CD4-positive, alpha-beta T cell treated with Interleukin-15 for 4 hours (primary cell): ENCODE measurements around the gene MACROD2.

Experiments
- DNase-seq: peaks from one replicate; pipeline ENCODE4 v3.0.0-alpha.2; 2020; ENCODE audit warnings: low spot score

Gene MACROD2

DNA sequence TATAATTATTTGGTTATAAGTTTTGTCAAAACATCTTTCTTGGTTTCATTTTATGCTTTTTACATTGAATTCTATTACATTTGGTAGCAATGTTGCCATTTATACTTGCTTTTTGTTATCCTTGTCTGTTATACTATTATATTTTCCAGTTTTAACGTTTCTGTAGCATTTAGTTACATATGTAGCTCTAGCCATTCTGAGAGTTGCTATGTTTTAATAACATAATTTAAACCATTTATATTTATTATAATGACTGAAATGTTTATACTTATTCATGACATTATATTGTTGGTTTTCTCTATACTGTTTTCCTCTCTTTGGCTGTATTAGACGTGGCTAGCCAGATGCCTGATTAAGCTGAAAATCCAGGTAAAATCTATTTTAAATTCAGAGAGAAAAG, 594.1 kb downstream of the MACROD2 start:
- DNase-seq: no peak

DNA sequence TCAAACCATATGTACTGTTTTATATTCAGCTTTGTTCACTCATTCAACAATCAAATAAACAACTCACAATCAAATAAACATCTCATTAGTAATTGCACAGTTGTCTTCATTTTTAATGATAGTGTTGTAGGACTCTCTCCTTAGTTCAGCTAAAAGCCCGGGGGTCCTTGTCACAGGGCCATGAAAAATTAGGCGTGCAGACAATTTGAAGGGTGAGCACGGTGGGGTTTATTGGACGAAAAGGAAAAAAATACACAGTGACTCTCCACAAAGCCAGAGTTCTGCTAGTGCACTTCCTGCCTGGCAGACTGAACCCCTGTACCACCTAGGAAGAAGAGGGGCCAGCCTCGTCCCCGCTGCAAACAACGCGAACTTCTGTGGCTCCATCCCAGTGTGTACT, 599.7 kb downstream of the MACROD2 start:
- DNase-seq: no peak

DNA sequence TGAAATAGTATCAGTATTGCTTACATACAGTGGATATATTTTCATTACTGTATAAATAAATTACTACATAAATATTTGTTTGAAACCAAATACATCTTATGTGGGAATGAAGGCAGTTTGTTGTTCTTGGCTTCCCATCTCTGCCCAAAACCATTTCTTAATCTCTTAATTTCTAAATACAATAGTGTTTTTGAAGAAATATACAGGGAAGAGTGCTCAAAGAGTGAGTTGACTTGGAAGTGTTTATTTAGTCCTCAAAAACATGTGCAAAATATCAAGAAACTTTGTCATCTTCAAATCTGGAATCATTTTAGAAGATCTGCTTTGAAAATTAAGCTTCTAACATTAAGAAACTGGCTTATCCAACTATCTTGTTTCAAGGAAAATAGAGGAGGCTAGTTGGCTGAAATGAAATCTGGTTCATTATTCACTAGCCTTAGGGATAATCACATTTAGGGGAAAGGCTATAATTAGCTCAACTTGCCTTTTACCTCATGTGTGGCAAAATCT, 601.9 kb downstream of the MACROD2 start:
- DNase-seq: no peak

DNA sequence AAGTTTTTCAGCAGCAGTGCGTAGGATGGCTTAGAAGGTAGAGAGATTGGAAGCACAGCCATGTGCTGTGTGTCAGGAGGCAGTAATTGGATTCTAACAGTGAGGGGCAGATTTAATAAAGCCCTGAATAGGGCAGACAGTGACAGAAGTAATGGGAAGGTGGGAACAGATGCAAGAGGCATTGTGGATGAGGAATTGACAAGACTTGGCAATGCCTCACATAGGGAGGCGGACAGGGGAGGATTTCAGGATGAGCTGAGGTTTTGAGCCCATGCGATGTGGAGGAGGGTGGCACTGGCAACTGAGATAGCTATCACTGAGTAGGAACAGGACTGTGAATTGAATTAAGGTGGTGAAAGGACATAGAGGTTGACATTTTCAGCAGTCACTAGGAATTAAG, 604.3 kb downstream of the MACROD2 start:
- DNase-seq: no peak

DNA sequence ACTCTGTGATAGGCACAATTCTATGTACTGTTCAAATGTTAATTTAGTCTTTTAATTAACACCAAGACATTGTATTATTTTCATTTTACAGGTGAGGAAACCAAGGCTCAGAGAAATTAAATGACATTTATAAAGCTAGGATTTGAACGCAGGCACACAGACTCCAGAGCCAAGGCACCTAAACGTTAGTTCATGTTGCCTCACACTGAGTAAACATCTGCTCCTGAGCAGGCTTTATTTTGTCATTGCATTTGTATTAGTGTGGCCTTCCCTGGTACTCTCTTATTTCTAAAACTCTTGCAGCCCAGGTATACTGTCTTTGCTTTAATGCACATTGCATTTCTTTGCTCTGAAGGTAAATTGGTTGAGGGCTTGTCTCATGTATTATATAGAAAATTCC, 605.2 kb downstream of the MACROD2 start:
- DNase-seq: no peak

DNA sequence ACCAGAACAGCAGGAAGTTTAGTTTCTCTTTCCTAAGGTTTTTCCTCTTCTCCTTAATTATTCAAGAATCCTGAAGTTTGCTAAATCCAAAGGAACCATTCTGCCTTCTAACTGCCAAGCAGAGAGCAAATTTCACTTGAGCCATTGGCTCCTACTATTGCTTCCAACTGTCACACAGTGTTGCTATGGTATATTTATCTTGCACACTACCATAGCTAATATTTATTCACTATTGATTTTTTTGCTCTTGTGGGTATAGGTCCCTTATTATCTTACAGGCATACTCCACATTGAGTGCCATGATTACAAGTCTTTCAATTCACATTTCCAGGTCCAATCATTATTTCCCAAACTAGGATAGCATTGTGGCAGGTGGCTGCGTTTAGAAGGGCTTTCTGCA, 608.8 kb downstream of the MACROD2 start:
- no peak for DNase-seq

DNA sequence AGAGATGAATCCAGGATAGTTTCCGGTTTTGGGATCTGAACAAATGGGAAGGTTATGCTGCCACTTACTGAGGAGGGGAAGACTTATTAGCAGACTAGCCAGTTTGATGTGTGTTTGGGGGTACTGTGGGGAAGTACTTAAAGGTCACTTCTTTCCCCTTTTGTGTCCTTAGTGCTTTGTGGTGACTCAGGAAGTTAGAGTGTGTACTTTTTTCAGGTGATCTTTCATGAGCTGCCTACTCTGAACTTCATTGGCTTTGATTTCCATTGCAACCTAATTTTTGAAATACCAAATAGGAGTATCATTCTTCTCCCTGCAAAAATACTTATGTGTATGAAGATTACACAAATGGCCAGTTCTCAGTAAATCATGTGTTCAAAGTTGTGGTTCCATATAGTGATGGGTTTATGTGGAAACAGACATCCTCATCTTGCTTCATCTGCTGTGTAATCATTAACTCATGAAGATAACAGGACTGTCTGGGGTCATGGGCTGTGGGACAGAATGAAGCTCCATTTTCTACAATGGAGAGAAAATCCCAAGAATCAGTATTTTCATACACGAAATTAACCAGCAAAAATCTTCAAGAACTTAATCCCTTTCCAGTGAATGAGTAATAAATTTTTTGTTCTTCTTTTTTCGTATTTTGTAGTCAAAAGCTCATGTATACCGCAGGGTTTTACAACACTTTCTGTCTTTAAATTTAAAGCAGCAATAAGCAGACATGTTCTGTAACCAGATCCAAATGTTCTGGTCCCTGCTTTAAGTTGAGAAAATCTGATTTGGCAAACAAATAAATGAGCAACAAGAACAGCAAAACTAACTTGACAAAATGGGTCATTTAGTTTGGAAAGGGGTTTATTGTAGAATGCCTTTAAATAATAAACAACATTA, 614.3 kb downstream of the MACROD2 start:
- DNase-seq: no peak

DNA sequence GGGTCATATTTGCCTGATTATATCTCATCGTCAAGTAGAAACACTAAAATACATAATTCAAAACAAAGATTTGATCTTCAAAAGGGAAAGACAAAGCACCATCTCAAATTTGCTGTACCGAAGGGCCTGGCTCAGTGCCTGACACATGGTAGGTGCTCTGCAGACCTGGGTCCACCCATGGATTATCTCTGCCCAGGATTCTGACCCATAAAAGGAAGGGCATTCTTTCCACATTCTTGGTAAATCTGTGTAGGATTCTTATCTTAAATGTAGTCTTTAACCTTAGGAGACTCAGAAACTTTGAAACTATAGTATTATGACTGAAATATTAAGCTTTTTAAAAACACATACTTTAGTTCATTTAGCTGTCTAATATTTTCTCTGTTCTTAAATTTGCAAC, 616.2 kb downstream of the MACROD2 start:
- no peak for DNase-seq

DNA sequence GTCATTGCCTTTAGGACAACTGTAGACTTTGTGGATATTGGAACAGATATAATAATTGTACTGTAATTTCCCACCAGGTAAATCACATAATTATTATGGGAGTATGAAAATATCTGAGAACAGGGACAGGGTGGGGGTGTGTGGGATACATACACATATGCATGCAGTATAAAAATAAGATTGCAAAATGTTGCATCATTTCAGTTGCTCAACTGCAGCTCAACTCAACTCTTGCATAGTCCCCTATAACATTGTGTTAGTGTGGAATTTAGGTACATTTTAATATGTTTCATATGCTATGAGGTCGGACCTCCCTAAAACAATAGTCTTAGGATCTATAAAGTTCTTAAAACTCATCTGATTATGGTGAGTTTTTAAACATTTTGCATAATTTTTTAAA, 617.1 kb downstream of the MACROD2 start:
- no peak for DNase-seq

DNA sequence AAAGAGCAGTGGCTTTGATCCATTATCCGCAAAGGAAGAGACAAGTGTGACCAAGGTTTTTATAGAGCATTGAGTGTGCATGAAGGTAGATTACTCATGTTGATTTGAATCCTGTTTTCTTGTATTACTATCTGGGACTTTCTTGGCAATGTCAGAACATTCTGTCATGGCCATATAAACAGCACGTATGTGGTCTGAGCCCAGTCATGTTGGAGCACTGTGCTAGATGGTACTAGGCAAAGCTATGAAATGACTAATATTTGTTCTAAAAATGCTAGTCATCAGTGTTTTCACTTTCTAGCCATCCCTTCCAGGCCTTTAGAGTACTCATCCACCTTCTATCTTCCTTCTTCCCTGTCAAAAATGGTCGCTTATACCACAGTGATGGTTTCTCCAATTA, 620.7 kb downstream of the MACROD2 start:
- no peak for DNase-seq

DNA sequence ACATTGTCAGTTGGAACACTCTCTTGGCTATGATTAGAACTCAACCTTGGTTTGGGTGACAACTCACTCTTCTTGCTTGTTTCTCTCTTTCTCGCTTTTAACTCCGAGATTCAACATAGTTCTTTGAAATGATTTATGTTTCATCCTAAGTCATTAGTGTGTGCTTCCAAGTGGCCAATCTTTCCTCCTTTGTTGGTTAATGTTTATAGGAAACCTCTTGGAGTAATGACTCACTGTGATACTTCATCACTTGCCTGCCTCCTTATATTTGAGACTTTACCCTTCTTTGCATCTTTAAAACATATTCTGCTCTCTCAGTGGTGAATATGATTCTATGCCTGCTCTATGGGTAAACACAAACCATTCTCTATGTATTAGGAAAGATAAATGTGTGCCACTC, 621.8 kb downstream of the MACROD2 start:
- DNase-seq: no peak

DNA sequence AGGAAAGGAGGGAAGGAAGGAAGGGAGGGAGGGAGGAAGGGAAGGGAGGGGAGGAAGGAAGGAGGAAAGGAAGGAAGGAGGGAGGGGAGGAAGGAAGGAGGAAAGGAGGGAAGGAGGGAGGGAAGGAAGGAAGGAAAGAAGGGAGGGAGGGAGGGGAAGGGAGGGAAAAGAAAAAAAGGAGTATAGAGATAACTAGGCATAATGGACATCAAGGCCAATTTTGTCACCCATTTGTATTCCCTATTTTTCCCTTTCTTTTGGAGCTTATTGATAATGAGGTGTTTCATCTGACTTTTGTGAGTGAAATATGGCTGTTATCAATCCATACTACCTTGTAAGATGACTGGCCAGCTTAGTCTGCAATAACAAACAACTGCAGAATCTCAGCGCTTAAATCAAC, 624.1 kb downstream of the MACROD2 start:
- no peak for DNase-seq

DNA sequence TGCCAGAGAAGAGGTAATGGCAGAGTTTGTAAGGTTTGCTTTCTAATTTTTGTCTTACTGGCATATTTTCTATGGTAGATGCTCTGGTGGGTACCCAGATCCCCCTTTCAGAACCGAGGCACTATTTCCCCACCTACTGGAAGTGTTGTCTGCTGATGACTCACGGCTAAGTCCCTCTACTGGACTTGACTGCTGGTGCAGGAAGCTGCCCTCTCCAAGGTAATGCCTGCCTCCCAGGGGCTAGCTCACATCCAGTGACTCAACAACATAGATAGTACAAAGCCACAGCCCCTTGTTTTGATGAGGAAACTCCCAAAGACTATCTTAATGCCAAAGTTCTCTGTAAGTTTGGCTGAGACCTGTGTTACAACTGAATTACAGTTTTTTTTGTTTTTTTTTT, 627.5 kb downstream of the MACROD2 start:
- DNase-seq: no peak

DNA sequence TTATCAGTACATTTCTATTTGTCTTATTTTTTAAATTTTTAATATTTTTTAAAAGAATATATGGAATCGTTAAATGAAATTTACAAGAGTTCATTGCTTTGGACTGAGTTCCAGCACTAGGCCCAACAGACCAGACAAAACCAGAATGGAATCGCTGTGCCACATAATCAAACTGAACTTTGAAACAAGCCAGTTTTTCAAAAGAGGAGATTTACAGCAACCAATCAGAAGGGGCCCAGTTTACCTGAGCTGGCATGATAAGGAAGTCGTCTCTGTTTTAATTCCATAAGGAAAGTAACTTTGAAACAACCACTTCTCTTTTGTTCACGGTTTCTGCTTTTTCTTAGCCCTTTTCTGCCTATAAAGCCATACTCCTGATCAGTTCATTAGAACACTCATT, 635.7 kb downstream of the MACROD2 start:
- DNase-seq: no peak

DNA sequence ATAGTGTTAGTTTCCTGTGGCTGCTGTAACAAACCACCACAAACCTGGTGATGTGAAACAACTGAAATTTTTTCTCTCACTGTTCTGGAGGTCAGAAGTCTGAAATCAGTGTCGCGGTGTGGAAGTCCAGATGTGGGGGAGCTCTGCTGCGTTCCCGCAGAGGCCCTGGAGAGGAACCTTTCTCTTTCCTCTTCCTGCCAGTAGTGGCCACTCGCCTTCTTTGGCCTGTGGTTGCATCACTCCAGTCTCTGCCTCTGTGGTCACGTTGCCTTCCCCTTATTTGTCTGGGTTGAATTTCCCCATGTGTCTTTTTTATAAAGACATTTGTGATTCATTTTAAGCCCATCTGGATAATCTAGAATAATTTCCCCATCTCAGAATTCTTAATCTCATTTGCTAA, 637.6 kb downstream of the MACROD2 start:
- DNase-seq: no peak

DNA sequence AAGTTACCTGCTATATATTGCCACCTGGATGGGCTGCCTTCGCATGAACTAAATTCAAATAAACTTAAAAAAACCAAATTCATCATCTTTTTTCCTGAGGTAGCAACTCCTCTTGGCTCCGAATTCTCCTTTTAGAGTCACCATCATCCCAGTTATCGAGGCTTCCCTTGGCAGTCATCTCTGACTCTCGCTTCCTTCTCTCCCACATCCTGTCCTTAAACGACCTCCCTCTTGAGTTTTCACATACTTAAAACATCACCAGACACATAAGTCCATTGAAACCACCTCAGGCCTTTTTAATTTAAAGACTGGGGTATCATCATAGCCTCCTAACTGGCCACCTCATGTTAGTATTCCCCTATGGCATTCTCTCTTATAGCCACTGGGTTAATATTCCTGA, 638.2 kb downstream of the MACROD2 start:
- no peak for DNase-seq

DNA sequence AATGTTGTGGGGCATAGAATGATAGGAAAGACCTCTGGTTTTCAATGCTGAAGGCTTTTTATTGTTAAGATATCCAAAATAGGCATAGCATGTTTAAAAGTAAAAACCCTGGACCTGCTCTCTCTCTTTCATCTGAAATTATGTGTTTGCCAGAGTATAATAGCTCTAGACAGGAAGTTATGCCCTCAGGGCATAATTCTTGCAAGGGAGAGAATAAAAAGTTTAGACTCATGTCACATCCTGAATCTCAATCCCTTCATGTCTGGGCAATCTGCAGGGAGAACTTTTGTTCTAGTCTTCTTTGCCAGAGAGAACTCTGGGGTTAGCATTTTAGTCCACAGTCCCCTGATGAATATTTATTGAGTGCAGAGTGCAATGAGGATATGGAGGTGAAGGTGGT, 639.3 kb downstream of the MACROD2 start:
- no peak for DNase-seq

DNA sequence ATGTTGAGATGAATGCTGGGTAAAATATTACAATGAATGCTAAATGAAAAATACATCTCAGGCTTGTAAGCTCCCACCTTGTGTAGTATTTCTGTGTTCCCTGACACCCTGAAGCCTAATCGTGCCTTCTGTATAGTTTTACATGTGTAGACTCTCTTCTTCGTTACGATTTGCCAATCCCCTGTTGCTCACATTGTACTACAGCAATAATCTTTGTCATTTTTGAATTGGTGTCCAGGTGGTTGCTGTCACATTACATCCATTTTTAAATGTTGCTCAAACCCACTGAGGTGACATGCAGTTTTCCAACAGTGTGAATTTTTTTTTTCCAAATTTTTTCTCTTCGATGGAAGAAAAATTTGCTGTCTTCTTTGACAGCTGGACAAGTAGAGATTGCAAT, 642.1 kb downstream of the MACROD2 start:
- DNase-seq: no peak

DNA sequence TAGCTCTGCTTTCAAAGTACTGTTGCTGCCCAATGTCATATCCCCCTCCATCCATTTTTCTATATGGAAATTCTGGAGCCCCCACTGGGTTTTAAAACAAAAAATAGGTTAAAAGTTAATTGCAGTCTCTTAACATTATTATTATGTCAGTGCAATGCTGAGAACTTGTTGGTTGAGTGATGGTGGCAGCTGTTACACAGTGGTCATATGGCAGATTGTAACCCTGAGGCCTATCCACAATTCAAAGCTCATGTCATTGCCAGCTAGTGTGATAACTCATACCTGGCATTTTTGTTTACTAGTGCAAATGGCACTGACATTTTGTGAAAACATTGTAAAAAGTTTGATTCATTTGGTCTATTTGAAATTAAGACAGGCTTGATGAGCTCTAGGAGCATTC, 647.8 kb downstream of the MACROD2 start:
- no peak for DNase-seq

DNA sequence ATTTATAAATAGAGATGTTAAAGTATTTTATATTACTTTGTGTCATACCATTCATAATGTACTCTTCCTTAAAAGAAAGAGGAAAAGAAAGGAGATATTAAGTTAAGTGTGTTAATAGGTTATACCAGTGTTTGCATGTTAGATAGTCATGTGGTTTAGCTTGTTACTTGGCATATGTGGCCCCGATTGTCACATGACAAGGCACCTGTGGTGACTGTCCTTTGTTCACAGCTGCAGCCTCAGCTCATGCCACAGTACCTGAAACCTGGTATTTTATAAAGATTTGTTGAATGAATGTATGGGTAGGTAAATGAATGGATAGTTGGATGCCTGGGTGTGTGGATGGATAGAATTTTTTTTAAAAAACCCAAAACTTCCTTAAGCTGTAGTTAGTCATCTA, 648.2 kb downstream of the MACROD2 start:
- DNase-seq: no peak

DNA sequence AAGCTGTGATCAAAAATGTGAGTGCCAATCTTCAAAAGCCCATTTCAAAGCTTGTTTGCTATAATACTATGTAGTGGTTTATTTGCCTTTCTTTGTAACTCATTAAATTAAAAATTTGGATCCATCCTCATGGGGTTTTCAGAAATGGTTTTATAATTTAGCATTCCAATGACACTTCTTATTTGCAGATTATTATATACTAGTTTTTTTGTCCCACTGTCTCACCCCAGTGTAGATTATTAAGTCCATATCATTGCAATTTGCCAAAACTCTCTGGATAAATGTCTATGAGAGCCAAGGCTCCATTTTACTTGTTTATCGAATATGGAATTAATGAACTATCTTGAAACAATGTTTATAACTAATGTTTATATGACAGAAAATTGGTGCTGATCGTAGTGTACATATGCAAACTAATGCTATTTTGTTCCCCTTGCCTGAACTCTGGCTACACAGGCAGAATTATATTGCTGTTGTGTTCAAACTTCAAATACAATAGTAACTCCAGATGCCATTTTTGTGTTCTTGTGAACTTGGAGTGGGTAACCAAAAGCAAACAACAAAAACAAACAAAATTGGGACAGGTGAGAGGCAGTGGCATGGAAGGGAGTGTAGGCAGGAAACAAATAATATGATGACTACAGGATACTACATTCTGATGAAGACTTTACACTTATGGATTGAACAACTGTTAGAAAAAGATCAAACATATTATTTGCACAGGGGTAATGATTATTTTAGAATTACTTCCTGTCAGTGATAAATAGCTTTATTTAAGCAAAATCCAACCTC, 649.2 kb downstream of the MACROD2 start:
- DNase-seq: no peak

DNA sequence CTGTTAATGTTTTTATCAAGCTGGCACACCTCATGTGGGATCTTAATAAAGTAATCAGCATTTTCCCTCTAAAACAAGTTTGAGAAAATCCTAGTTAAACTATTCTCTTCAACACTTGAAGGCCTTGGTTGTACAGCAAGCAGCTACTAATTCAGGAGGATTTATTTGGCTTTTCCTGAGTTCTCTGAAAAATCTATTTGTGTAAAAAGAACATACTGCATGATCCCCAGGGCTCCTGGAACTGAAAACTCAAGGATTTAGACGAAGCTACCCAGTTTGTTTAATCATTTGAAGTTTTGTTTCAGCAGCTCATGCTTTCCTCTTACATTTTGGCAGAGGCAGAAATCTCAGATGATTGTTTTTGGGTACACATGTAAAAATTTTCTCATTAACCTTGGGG, 651.7 kb downstream of the MACROD2 start:
- no peak for DNase-seq

DNA sequence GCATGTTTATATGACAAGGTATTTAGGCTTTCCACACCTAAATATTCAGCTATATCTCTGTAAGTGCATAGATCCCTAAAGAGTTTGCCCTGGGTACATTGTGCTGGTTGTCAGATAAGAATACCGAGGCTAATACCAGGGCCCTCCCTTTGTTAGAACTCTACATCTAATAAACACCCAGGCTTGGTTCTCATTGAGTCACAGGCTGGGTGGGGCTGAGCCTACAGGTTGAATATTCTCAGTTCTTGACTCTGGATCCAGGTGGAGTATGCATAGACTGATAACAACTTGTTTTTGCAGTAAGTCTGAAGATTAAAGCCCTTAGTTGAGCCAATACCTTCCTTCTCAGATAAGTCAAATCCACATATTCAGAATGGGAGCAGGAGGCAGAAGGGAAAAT, 654.3 kb downstream of the MACROD2 start:
- DNase-seq: no peak
